Testis (tissue), 2 donors: Measurements from ENCODE around the gene PCDHA6.
"Not testable (repeated sequence)": the region's sequence is repeated elsewhere in the genome, so short reads cannot be mapped to it uniquely, and the experiment has no call there.

ENCODE experiments used
- POLR2A ChIP-seq: fragments of 450-650 bp; IDR thresholded peaks from one replicate; pipeline ENCODE4 v1.6.1; 2017; ENCODE audit warnings: antibody characterized with exemption, mild to moderate bottlenecking, moderate library complexity
- TF ChIP-seq, protein P1 (sequence below), 3 experiments: fragments of 450-650 bp in 2 of 3; fragments of 200-600 bp in 1 of 3; sonication (generic) in 1 of 3; IDR thresholded peaks; one replicate each; pipeline ENCODE4 v1.5.1; 2016 to 2019; ENCODE audit warnings: antibody characterized with exemption in 3 of 3, mild to moderate bottlenecking in 2 of 3, moderate library complexity in 1 of 3

DNA sequence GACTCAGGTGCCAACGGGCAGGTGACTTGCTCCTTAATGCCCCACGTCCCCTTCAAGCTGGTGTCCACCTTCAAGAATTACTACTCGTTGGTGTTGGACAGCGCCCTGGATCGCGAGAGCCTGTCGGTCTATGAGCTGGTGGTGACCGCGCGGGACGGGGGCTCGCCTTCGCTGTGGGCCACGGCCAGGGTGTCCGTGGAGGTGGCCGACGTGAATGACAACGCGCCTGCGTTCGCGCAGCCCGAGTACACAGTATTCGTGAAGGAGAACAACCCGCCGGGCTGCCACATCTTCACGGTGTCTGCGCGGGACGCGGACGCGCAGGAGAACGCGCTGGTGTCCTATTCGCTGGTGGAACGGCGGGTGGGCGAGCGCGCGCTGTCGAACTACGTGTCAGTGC, 40.3 kb upstream of the PCDHA6 start:
- TF ChIP-seq, protein P1, sequence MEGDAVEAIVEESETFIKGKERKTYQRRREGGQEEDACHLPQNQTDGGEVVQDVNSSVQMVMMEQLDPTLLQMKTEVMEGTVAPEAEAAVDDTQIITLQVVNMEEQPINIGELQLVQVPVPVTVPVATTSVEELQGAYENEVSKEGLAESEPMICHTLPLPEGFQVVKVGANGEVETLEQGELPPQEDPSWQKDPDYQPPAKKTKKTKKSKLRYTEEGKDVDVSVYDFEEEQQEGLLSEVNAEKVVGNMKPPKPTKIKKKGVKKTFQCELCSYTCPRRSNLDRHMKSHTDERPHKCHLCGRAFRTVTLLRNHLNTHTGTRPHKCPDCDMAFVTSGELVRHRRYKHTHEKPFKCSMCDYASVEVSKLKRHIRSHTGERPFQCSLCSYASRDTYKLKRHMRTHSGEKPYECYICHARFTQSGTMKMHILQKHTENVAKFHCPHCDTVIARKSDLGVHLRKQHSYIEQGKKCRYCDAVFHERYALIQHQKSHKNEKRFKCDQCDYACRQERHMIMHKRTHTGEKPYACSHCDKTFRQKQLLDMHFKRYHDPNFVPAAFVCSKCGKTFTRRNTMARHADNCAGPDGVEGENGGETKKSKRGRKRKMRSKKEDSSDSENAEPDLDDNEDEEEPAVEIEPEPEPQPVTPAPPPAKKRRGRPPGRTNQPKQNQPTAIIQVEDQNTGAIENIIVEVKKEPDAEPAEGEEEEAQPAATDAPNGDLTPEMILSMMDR (IDR thresholded peaks at IDR 0.05) = not testable (repeated sequence)
- not testable (repeated sequence) for TF ChIP-seq POLR2A
